Bronchial epithelial cell (primary cell): ENCODE data around the gene EEPD1. TPM values are rescaled to one million over a fixed set of nuclear protein-coding genes. Genes with fewer than 3 reads are reported as not detected.

ENCODE experiments used
- DNase-seq: peaks from one replicate; pipeline ENCODE4 v3.0.0-alpha.2; 2010; ENCODE audit warnings: low read depth
- FAIRE-seq: peaks from 2 replicates; lab custom pipeline; 2011; peaks lifted over from hg19 to GRCh38; lab: Jason Lieb, UNC
- H3K27me3 ChIP-seq: 2 replicates; pipeline ENCODE4 v1.5.1; 2011; ENCODE audit warnings: low read length; ENCODE audit not compliant: control insufficient read depth, insufficient read depth
- H3K36me3 ChIP-seq: 2 replicates; pipeline ENCODE4 v1.5.1; 2011; ENCODE audit warnings: low read length; ENCODE audit not compliant: control insufficient read depth, insufficient read depth
- H3K4me3 ChIP-seq: 2 replicates; pipeline ENCODE4 v1.5.1; 2011; ENCODE audit warnings: mild to moderate bottlenecking, low read depth, low read length, control low read depth
- total RNA-seq: library from RNA; depleted of rRNA; stranded (reverse); fragments of >200 nt; gene quantifications from 2 replicates; pipeline ENCODE4 v1.2.1, GENCODE V29; 2014
- TF ChIP-seq, protein P1 (sequence below): IDR thresholded peaks from 2 replicates; pipeline ENCODE4 v1.5.1; 2011; ENCODE audit warnings: mild to moderate bottlenecking, moderate library complexity, low read length, control low read depth, inconsistent platforms; ENCODE audit not compliant: insufficient read depth, severe bottlenecking

The EEPD1 gene
- total RNA-seq, 1 donor from 2014 or later: 2.9 TPM

DNA sequence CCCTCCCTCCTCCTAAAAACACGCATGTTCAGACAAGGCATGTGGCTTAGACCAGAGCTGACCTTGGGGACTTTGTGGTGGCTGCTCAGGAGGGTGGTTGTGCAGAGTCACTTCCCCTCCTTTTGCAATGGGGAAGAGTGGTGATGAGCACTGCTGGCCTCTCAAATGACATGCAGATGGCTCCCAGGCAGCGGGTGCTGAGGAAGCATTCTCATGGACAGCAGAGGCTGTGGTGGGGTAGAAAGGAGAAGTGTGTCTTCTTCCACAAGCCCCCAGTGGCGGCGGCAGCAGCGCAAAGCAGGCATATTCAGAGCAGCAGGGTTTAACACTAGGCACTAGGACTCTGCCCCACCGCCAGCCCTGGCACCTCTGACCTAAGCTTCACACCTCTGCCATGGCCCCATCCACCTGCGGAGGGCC, 130.7 kb downstream of the EEPD1 start:
- DNase-seq (no peak), FAIRE-seq (no peak)
- Histone ChIP-seq H3K36me3 (no peaks in the 10 kb centered on the region), H3K27me3 (peaks cover 2% of the 10 kb centered on the region), H3K4me3 (no peak overlapping the region)
- TF ChIP-seq, protein P1, sequence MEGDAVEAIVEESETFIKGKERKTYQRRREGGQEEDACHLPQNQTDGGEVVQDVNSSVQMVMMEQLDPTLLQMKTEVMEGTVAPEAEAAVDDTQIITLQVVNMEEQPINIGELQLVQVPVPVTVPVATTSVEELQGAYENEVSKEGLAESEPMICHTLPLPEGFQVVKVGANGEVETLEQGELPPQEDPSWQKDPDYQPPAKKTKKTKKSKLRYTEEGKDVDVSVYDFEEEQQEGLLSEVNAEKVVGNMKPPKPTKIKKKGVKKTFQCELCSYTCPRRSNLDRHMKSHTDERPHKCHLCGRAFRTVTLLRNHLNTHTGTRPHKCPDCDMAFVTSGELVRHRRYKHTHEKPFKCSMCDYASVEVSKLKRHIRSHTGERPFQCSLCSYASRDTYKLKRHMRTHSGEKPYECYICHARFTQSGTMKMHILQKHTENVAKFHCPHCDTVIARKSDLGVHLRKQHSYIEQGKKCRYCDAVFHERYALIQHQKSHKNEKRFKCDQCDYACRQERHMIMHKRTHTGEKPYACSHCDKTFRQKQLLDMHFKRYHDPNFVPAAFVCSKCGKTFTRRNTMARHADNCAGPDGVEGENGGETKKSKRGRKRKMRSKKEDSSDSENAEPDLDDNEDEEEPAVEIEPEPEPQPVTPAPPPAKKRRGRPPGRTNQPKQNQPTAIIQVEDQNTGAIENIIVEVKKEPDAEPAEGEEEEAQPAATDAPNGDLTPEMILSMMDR: no peak

DNA sequence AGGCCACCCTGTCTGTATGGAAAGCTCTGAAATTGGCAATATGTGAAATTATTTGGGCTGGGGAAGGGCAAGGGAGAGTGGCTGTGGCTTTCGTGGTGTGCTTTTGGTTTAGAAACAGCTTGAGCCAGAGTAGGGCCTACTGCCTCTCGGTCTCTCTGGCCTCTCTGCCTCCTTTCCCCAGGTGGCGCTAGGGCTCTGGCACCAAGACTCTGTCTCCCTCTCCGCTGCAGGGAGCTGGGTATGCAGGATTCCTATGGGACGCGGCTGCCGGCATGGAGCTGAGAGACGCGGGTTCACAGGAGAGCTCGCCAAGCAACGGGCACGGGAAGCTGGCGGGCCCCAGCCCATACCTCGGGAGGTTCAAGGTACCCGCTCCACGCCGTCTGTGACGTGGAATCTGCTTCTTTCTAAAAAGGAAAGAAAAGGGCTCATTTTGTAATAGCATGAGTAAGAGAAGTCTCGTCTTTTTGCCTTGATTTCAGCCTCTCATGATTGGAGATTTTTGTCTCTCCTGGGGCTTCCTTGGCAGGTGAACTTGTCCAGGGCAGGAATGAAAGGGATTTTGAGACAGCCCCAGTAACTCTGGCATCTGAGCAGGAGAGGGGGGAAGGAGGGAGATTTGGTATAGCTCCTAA, 131.5 kb downstream of the EEPD1 start:
- TF ChIP-seq, protein P1: no peak
- Histone ChIP-seq H3K4me3 (no peak overlapping the region), H3K36me3 (no peaks in the 10 kb centered on the region), H3K27me3 (no peaks in the 10 kb centered on the region)
- DNase-seq (no peak), FAIRE-seq (no peak)

DNA sequence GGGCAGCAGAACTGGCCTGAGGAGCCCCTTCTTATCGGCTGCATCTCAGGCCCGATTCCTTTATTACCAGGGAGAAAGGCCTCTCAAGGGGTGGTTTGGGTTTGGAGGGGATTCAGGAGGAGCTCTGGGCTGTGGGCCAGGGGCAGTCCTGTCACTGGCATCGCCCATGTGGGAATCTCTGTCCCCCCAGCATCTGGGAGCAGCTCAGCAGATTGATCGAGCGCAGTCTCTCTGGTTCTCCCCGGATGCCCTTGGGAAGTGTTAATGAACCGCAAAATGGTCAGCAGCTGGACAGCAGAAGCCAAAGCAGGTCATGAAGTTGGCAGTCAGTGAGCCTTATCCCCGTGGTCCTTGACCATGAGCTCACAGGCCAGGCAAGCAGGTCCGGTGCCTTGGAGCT, 132.2 kb downstream of the EEPD1 start:
- Histone ChIP-seq H3K36me3 (no peaks in the 10 kb centered on the region), H3K27me3 (no peaks in the 10 kb centered on the region), H3K4me3 (no peak overlapping the region)
- TF ChIP-seq, protein P1: no peak
- DNase-seq (no peak), FAIRE-seq (no peak)

DNA sequence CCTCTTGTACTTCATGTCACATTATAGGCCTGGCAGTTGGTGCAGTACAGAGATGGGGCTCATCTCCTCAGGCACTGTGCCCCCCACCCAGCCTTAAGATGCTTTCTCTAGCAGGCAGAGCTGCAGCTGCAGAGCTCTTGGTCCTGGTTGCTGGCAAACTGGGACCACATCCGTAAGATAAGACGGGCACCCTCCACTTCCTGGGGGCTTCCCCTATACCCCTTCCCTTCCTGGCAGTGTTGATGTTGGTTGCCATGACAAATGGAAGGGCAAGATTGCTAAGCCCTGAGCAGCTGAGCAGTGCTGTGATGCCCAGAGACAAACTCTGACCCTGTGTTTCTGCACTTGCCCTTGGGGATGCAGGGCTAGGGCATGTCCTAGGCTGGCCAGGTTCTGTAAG, 133.2 kb downstream of the EEPD1 start:
- no peaks in the 10 kb centered on the region for H3K36me3 ChIP-seq
- TF ChIP-seq, protein P1: no peak
- H3K4me3 ChIP-seq: no peak overlapping the region
- H3K27me3 ChIP-seq: no peaks in the 10 kb centered on the region
- DNase-seq (no peak), FAIRE-seq (no peak)

DNA sequence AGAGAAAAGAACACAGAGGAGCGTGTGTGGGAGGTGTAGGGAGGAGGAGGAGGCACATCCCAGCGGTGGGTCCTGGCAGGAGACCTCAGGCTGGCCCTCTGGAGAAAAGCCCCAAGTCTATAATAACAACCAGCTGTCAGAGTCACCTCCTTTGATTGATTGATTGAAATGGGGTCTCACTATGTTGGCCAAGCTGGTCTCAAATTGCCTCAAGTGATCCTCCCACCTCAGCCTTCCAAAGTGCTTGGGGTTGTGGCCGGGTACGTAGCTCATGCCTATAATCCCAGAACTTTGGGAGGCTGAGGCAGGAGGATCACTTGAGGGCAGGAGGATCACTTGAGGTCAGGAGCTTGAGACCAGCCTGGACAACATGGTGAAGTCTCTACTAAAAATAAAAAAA, 133.6 kb downstream of the EEPD1 start:
- TF ChIP-seq, protein P1: no peak
- DNase-seq (no peak), FAIRE-seq (no peak)
- H3K36me3 ChIP-seq: no peaks in the 10 kb centered on the region
- no peaks in the 10 kb centered on the region for H3K27me3 ChIP-seq
- no peak overlapping the region for H3K4me3 ChIP-seq
